Measurements from ENCODE around the gene SCN10A.

SCN10A gene

DNA sequence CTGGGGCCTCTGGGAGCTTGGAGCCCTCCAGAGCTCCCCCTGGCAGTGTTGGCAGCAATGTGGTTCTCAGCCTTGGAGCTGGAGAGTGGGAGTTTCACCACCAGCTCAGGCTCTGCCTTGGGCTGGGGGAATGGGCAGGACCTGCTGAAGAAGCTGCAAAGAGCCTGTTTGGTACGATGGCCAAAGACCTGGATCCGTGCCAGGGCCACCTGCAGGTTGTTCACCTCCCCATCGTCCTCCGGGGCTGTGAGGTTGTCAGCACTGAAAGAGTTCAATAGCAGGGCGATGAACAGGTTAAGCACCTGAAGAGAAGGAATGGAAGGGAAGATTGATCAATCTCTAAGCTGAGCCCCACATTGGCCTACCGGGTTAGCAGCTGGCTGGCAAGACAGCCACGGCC, 89.3 kb downstream of the SCN10A start:
- Histone ChIP-seq H3K4me3 (ENCODE audit: low read depth, low read length) (no peak overlapping the region), H3K4me1 (no peaks in the 10 kb centered on the region)

DNA sequence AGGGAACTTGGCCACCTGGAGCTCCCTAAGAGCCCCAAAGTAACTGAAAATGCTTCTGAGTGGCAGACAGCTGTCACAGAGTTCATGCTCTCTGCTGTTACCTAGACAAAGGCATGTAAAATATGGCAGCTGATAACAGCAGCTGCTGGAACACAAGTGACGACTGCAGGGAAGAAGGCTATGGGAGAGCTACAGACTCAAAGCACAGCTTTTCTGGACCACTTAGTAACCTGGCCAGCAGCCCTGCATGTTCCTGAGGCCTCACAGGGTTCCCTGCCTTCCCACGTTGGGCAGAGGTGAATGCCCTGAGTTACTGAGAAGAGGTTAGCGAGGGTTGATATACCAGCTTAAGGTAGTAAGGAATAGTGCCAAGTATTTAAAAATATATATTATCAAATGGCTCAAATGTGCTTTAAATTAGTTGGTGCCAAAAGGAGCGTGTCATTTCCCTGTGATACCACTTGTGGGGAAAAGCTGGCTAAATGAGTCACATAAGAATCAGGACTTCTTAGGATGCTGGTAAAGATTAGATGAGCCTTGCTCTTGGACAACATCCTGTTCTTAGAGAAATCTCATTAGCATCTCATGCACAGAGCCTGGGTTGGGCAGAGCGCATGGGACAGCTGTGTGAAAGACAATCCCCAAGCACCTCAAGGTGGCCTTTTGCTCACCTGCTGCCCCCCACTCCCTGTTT, 90.1 kb downstream of the SCN10A start:
- TF ChIP-seq, protein P1, sequence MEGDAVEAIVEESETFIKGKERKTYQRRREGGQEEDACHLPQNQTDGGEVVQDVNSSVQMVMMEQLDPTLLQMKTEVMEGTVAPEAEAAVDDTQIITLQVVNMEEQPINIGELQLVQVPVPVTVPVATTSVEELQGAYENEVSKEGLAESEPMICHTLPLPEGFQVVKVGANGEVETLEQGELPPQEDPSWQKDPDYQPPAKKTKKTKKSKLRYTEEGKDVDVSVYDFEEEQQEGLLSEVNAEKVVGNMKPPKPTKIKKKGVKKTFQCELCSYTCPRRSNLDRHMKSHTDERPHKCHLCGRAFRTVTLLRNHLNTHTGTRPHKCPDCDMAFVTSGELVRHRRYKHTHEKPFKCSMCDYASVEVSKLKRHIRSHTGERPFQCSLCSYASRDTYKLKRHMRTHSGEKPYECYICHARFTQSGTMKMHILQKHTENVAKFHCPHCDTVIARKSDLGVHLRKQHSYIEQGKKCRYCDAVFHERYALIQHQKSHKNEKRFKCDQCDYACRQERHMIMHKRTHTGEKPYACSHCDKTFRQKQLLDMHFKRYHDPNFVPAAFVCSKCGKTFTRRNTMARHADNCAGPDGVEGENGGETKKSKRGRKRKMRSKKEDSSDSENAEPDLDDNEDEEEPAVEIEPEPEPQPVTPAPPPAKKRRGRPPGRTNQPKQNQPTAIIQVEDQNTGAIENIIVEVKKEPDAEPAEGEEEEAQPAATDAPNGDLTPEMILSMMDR (IDR thresholded peaks at IDR 0.05): no peak
- Histone ChIP-seq H3K9ac (no peak overlapping the region), H3K27me3 (ENCODE audit: control insufficient read depth, insufficient read depth, low read length) (no peaks in the 10 kb centered on the region), H3K4me1 (no peaks in the 10 kb centered on the region), H3K27ac (no peak overlapping the region), H2AFZ (no peak overlapping the region), H3K36me3 (ENCODE audit: control insufficient read depth, insufficient read depth, low read length) (no peaks in the 10 kb centered on the region), H3K4me3 (ENCODE audit: low read depth, low read length) (no peak overlapping the region), H3K79me2 (no peaks in the 10 kb centered on the region), H3K4me2 (ENCODE audit: low read length) (no peak overlapping the region), H3K9me3 (ENCODE audit: control insufficient read depth, low read length) (no peaks in the 10 kb centered on the region)

More for the DNA sequence above, 89.3 kb downstream of the SCN10A start:
- Histone ChIP-seq H3K27me3 (ENCODE audit: control insufficient read depth, insufficient read depth, low read length) (no peaks in the 10 kb centered on the region), H3K36me3 (ENCODE audit: control insufficient read depth, insufficient read depth, low read length) (no peaks in the 10 kb centered on the region), H2AFZ (no peak overlapping the region), H3K9ac (no peak overlapping the region), H3K4me2 (ENCODE audit: low read length) (no peak overlapping the region), H3K79me2 (no peaks in the 10 kb centered on the region), H3K27ac (no peak overlapping the region), H3K9me3 (ENCODE audit: control insufficient read depth, low read length) (no peaks in the 10 kb centered on the region)
- TF ChIP-seq, protein P1 (IDR thresholded peaks at IDR 0.05): no peak

DNA sequence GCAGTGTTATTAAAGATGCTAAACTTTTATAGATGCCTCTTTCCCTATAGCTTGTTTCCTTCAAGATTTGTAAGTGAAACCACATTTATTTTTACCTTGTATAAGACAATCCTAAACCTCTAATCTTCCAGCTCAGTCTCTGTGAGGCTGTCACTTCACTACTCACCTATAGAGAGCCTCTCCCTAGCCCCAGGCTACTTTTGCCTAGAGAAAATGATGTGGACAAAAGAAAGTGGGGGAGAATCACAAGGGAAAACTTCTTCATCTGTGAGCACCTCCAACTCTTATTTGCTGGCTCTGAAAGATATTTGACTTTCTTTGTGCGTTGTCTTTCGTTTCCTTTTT, 91.7 kb downstream of the SCN10A start:
- Histone ChIP-seq H2AFZ (no peak overlapping the region), H3K9ac (no peak overlapping the region), H3K4me3 (ENCODE audit: low read depth, low read length) (no peak overlapping the region), H3K79me2 (no peaks in the 10 kb centered on the region), H3K4me1 (no peaks in the 10 kb centered on the region), H3K27ac (no peak overlapping the region), H3K9me3 (ENCODE audit: control insufficient read depth, low read length) (no peaks in the 10 kb centered on the region), H3K4me2 (ENCODE audit: low read length) (no peak overlapping the region), H3K27me3 (ENCODE audit: control insufficient read depth, insufficient read depth, low read length) (no peaks in the 10 kb centered on the region), H3K36me3 (ENCODE audit: control insufficient read depth, insufficient read depth, low read length) (no peaks in the 10 kb centered on the region)
- TF ChIP-seq, protein P1 (IDR thresholded peaks at IDR 0.05): no peak

DNA sequence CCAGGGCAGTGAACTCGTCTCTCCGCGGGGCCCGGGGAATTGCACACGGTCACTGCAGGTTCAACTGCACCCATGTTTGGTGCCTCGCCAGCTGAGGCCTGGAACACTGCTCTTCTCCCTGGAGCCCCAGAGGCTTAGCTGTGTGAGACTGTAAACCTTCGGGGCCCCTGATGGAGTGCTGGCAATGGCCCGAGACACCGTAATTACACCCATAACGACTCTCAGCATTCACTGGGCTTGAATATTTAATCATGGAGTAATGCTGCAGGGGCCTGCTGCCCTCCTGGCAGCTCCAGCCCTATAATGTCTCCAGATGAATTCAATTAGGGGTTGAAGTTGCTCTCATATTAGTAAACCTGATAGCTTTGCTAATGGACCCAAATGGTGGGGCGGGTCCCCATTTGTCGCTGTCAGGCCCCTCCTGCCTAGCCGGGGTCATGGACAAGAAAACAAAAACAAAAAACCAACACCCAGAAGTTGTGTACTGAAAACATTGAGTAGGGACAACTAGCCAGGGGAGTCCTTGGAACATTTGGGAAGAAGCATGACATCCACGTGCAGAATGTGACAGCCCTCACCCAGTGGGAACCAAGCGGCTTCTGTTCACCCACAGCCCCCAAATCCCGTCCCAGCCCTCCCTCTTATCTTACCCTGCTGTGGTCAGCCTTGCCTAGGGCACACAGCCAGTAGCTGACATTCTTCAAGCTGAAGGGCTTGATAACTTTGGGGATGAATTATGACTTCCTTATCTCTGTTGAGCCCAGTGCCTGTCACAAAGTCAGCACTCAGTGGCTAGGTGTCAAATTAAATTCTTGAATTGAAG, 92.2 kb downstream of the SCN10A start:
- Histone ChIP-seq H3K27me3 (ENCODE audit: control insufficient read depth, insufficient read depth, low read length) (no peaks in the 10 kb centered on the region), H3K4me2 (ENCODE audit: low read length) (no peak overlapping the region), H2AFZ (no peak overlapping the region), H3K4me3 (ENCODE audit: low read depth, low read length) (no peak overlapping the region), H3K9ac (no peak overlapping the region), H3K9me3 (ENCODE audit: control insufficient read depth, low read length) (no peaks in the 10 kb centered on the region), H3K4me1 (no peaks in the 10 kb centered on the region), H3K27ac (no peak overlapping the region), H3K79me2 (no peaks in the 10 kb centered on the region), H3K36me3 (ENCODE audit: control insufficient read depth, insufficient read depth, low read length) (no peaks in the 10 kb centered on the region)
- TF ChIP-seq, protein P1 (IDR thresholded peaks at IDR 0.05): no peak
